Right renal cortex interstitium (tissue), 3 donors: ENCODE data around the gene ZNF853. TPM values are rescaled to one million over a fixed set of nuclear protein-coding genes. Genes with fewer than 3 reads are reported as not detected.
"Not testable (repeated sequence)": the region's sequence is repeated elsewhere in the genome, so short reads cannot be mapped to it uniquely, and the experiment has no call there.

Experiments
- DNase-seq, 3 donors: peaks; one replicate each; pipeline ENCODE4 v3.0.0-alpha.2; 2013; ENCODE audit warnings: low read depth in 3 of 3, low spot score in 2 of 3
- polyA plus RNA-seq, 3 donors: library from polyadenylated mRNA; unstranded; fragments of 120-200 nt; gene quantifications; one replicate each; pipeline ENCODE4 v1.2.1, GENCODE V29; 2013; ENCODE audit not compliant: insufficient read length in 3 of 3

ZNF853 gene
- polyA plus RNA-seq, 3 donors: 15.0 to 16.8 (median 16.3) TPM

DNA sequence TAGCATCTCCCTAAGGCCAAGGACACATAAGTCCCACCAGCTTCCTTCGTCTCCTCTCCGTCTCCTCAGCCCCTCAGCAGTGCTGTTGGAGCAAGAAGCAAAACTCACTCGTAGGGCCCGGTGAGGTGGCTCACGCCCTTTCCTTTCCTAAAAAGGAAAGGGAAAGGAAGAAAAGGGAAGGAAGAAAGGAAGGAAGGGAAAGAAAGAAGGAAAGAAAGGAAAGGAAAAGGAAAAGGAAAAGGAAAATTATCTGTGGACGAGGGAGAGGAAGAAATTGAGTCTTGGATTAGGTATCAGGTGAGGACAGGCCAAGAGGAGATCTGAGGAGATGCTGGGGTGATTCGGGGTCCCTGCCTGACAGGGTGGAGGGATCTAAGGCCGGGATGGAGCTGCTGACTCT, 18.6 kb downstream of the ZNF853 start:
- no peak for DNase-seq

- DNase-seq: not testable (repeated sequence)
Measured at GRCh38 chr7:6634971-6635370, 19.6 kb downstream of the ZNF853 start.

DNA sequence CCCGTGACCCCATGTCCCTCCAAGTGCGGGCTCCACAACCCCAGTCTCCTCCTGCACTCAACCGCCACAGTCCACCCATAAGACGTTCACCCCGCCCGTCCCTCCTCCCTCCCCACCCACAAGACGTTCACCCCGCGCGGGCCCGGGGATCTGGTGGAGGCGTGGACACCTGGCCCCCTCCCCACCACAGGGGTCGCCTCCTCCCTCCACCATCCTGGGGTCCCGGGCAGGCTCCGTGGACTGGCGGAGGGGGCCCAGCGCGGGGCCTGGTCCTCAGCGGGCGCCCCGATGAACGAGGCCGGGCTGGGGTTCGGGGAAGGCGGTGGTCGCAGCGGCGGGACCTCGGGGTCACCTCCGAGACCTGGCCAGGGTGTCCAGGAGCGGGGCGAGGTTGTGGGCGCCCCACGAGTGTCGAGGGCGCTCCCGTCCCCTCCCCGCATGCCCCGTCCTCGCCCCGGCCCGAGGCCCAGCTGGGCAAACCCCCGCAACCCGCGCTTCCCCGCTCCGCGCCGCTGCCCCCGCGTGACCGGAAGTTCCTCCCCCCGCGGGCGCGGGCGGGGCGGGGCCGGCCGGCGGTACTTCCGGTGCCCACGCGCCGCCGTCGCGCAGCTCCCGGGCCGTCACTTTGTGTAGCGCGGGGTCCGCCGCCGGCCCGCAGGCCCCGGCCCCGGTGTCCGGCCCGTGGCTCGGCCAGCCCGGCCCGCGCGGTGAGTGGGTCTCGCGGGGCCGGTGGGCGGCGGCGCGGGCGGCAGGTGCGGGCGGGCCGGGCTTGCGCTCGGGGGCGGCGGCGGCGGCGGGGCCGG, 21.5 kb downstream of the ZNF853 start, which contains the start of gene ZNF316:
Gene ZNF316, plus strand, starts transcription at position 578 of the 803 bp plus-strand sequence. CDS start 5,092 bp downstream, outside the sequence.
- DNase-seq: no peak

DNA sequence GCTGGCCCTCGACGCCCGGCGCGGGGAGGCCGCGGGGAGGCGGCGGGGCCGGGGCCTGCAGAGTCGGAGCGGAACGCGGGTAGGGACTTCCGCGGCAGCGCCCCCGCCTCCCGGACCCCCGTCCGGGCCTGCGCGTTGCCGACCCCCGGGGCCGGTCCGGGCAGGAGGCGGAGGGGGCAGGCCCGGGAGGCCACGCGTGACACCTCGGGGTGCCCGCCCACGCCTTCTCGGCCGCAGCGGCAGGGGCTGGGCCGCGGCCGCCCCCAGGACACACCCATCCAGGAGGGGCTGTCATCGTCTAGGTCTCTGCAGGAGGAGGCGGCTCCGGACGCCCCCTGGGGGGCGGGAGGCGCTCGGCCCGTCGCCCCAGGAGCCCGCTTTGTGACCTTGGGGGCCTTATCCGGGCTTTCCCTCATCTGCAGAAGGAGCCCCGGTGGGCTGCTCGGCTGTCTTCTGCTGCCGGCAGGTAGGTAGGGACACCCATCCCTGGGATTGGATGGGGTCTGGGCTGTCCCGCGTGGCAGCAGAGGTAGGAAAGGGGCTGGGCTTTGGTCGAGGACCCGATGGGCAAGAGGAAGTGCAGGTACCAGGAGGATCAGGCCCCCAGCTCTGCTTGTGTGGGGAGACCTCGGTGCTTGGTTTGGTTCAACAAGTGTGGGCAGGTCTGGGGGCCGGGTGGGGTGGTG, 22.3 kb downstream of the ZNF853 start:
- no peak for DNase-seq

- no peak for DNase-seq
Measured at GRCh38 chr7:6639032-6639431, 23.6 kb downstream of the ZNF853 start.

DNA sequence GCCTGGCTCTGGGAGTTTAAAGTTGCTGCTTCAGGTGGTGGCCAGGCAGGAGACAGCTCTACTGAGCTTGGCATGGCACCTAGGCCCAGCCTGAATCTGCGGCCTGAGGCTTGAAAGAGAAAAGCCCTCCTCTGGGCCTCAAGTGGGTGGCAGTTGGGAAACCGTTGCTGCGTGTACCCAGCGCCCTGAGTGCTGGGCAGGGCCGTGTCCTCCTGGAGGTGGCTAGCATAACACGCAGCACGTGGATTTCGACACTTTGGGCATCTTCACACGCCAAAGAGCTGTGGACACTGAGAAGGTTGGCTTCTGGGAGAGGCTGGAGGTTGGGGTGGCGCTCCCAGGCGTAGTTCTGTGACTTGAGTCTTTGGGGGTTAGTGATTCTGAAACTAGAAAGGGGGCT, 24.2 kb downstream of the ZNF853 start:
- DNase-seq: no peak

DNA sequence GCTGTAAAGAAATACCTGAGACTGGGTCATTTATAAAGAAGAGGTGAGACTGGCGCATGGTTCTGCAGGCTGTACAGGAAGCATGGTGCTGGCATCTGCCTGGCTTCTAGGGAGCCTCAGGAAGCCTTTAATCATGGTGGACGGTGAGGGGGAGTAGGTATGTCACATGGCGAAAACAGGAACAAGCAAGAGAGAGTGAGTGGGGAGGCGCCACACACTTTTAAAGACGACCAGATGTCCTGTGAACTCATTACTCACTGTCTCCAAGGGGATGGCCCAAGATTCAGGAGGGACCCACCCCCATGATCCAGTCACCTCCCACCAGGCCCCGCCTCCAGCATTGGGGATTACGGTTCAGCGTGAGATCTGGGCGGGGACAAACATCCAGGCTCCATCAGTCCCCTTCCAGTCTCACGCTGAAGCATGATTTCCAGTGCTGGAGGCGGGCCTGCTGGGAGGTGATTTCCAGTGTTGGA, 24.9 kb downstream of the ZNF853 start:
- no peak for DNase-seq

- DNase-seq: no peak
Measured at GRCh38 chr7:6641305-6642035, 26.1 kb downstream of the ZNF853 start.

DNA sequence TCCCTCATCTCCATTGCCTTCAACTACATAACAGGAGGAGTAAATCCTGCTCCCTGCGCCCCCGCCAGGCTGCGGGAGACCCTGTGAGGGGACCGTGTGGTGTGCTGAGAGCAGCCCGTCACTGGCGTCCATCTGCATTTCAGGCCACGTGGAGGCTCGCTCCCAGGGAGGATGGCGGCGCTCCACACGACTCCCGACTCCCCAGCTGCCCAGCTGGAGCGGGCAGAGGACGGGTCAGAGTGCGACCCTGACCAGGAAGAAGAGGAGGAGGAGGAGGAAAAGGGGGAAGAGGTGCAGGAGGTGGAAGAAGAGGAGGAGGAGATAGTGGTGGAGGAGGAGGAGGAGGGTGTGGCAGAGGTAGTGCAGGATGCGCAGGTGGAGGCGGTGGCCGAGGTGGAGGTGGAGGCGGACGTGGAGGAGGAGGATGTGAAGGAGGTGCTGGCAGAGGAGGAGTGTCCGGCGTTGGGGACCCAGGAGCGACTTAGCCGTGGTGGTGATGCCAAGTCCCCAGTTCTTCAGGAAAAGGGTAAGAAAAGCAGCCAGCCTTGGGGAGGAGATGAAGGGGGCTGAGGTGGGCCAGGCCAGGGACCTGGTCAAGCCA, 26.9 kb downstream of the ZNF853 start:
- DNase-seq: no peak

GRCh38 chr7:6642861-6643640, 27.6 kb downstream of the ZNF853 start:
- DNase-seq: no peak

DNA sequence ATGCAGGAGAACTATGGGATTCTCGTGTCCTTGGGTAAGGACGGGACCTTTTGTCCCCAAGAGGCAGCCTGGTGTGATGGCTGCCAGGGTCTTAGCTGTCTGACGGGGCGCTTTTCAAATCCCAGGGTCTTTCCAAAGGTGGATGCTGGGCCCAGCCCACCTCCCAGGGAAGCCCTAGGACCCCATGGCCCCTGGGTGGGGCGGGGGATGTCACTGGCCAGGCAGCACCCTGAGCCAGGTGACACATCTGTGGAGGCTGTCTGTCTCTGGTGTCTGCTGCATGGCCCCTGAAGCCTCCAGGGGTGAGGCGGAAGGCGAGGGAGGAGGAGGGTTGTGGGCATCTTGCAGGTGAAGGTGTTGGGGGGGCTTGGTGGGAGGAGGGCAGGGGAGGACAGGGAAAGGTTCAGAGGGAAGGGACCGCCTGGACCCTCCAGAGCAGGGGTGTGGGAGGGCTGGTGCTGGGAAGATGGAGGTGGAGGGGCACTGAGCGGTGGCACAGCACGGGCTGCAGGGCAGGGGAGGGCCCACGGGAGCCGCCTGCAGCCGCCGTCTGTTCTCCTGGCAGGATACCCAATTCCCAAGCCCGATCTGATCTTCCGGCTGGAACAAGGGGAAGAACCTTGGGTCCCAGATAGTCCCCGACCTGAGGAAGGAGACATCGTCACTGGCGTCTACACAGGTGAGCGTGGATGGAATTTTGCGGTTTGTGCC, 28.7 kb downstream of the ZNF853 start:
- no peak for DNase-seq

DNA sequence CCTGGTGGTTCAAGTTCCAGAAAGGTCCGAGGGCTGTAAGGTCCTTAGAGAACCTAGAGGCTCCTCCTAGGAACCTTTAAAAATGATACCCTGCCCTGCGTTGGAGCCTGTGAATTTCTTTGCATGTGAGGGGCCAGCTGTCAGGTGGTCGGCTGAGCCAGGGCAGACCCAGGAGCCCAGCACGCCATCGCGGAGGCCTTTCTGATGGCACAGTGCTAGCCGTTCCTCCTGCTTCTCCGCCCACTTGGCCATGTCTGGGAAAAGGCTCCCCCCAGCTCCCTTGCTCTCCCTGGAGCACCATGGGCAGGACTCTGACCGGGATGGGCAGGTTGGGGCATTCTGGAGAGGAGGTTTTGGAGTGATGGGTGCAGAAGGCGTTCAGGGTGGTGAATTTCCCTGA, 29.3 kb downstream of the ZNF853 start:
- DNase-seq: no peak

- DNase-seq: no peak
Measured at GRCh38 chr7:6646465-6646864, 31.1 kb downstream of the ZNF853 start.

GRCh38 chr7:6647080-6647479, 31.7 kb downstream of the ZNF853 start:
- DNase-seq: no peak

- no peak for DNase-seq
Measured at GRCh38 chr7:6647541-6647940, 32.1 kb downstream of the ZNF853 start.

GRCh38 chr7:6648066-6648814, 32.8 kb downstream of the ZNF853 start:
- DNase-seq: no peak

DNA sequence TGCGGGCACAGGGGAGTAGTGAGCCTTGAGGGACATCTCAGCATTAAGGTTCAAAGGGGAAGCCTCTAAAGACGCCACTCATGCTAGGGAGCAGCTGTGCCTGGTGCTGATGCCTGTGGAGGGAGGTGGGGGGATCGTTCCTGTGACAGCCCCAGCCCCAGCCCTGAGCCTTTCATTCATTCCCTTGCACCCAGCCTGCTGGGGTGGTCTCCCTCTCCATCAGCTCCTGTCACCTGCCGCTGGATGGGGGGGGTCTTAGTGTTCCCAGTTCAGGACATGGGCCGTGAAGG, 33.4 kb downstream of the ZNF853 start:
- no peak for DNase-seq

DNA sequence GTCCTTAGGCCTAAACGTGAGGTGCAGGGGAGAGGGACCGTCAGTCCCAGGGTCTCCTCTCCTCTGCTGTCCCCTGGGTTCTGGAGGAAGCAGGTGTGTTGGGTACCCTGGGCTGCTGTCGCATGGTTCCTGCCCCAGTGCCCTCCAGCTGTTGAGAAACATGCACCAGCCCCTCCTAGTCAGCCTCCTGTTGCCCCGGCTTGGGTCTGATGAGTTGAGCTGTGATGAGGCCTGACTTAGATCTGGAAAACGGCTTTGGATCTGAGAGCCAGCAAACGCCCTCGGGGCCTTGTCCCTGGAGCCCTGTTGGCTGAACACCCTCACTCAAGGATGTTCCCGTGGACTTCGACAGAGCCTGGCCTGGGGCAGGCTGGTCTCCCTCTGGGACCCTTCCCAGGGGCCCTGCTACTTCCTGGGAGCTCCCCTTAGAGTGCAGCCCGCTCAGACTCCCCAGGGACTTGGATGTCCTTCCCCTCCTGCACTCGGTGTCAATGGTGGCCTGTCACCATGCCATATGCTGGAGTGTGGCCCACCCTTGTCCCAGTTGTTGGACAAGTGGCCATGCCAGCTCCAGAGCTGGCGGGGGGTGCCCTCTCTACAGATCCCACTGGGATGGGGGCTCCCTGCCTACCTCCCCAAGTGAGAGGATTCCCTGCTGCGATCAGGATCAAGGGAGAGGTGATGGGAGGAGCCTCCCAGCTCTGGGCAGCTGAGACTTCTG, 34.0 kb downstream of the ZNF853 start:
- DNase-seq: no peak
